Prostate gland (tissue), 2 donors: ENCODE data around the gene KLF9. TPM values are rescaled to one million over a fixed set of nuclear protein-coding genes. Genes with fewer than 3 reads are reported as not detected.
A peak's percentile ranks its signal among the peaks of the same experiment; 100 is the strongest.

Experiments
- DNase-seq: peaks from one replicate; pipeline ENCODE4 v3.0.0-alpha.2; 2019; ENCODE audit warnings: low spot score
- H3K27ac ChIP-seq, 2 donors: fragments of 200-600 bp; sonication (generic); 2 replicates each; pipeline ENCODE4 v1.5.1; 2017 to 2019
- H3K27me3 ChIP-seq: fragments of 200-600 bp; sonication (generic); replicated peaks from 2 replicates; pipeline ENCODE4 v1.5.1; 2019; ENCODE audit not compliant: insufficient read depth
- H3K36me3 ChIP-seq, 2 donors: fragments of 200-600 bp; sonication (generic); 1 replicate in 1 of 2; 2 replicates in 1 of 2; pipeline versions ENCODE4 v1.5.1 to v1.8.1; 2017 to 2019
- H3K4me1 ChIP-seq: fragments of 200-600 bp; sonication (generic); replicated peaks from 2 replicates; pipeline ENCODE4 v1.5.1; 2019
- H3K4me3 ChIP-seq, 2 donors: fragments of 200-600 bp; sonication (generic); 2 replicates each; pipeline ENCODE4 v1.5.1; 2017 to 2019
- H3K9me3 ChIP-seq: fragments of 200-600 bp; sonication (generic); 2 replicates; pipeline ENCODE4 v1.5.1; 2017
- CTCF ChIP-seq, 4 experiments: fragments of 200-600 bp in 2 of 4; fragments of 450-650 bp in 2 of 4; sonication (generic) in 2 of 4; IDR thresholded peaks; 1 replicate in 3 of 4; 2 replicates in 1 of 4; pipeline ENCODE4 v1.5.1; 2016 to 2019; ENCODE audit warnings: antibody characterized with exemption in 4 of 4, mild to moderate bottlenecking in 2 of 4, moderate library complexity in 2 of 4
- POLR2A ChIP-seq: fragments of 450-650 bp; IDR thresholded peaks from one replicate; pipeline ENCODE4 v1.6.1; 2016; ENCODE audit warnings: antibody characterized with exemption, mild to moderate bottlenecking
- POLR2AphosphoS5 ChIP-seq: sonication (generic); formaldehyde crosslinking; IDR thresholded peaks from one replicate; pipeline ENCODE4 v1.6.1; 2017; ENCODE audit warnings: antibody characterized with exemption
- WGBS: methylation state at CpG from one replicate; pipeline ENCODE4 v1.1.5; 2018; 5-methylcytosine and 5-hydroxymethylcytosine counted together
- intact Hi-C: fragments of 100-400 bp; cut with DNase I; formaldehyde crosslinking; loops from one replicate; pipeline ENCODE4 v1.14.2; 2022
- total RNA-seq, 2 donors: library from RNA; depleted of rRNA; stranded (reverse); fragments of >200 nt; gene quantifications; one replicate each; pipeline ENCODE4 v1.1.0, GENCODE V29; 2016

Gene KLF9
- total RNA-seq, 2 donors from 2014 or later = 82.9 to 129 TPM

GRCh38 chr9:70448919-70449318 is 34.5 kb upstream of the KLF9 start:
- Histone ChIP-seq H3K36me3 (no peaks in the 10 kb centered on the region), H3K27me3 (no peaks in the 10 kb centered on the region), H3K4me3 (no peak overlapping the region), H3K27ac (no peak overlapping the region), H3K9me3 (no peaks in the 10 kb centered on the region), H3K4me1 (no peaks in the 10 kb centered on the region)
- TF ChIP-seq POLR2AphosphoS5 (no peak), POLR2A (no peak), CTCF (IDR thresholded peaks at IDR 0.05) (no peak)
- no peak for DNase-seq
- 79% methylated on average over 1 of the region's 1 CpG for WGBS
- intact Hi-C loops = no loop called here

GRCh38 chr9:70444904-70445303 is 30.4 kb upstream of the KLF9 start:
- H3K27me3 ChIP-seq = no peaks in the 10 kb centered on the region
- WGBS = 71% methylated on average over 1 of the region's 1 CpG
- no peak overlapping the region for H3K4me3 ChIP-seq
- TF ChIP-seq POLR2AphosphoS5 = no peak
- no peak for TF ChIP-seq CTCF (IDR thresholded peaks at IDR 0.05)
- no peak for TF ChIP-seq POLR2A
- intact Hi-C loops = no loop called here
- no peaks in the 10 kb centered on the region for H3K4me1 ChIP-seq
- H3K36me3 ChIP-seq = no peaks in the 10 kb centered on the region
- DNase-seq = no peak
- H3K27ac ChIP-seq = no peak overlapping the region
- H3K9me3 ChIP-seq = no peaks in the 10 kb centered on the region

- DNase-seq = peak; percentile 35
Measured at GRCh38 chr9:70442328-70442848, 27.9 kb upstream of the KLF9 start.

GRCh38 chr9:70441622-70442021 is 27.2 kb upstream of the KLF9 start:
- TF ChIP-seq CTCF (IDR thresholded peaks at IDR 0.05) (no peak), POLR2A (no peak), POLR2AphosphoS5 (no peak)
- no peak for DNase-seq
- intact Hi-C loops = no loop called here
- H3K4me3 ChIP-seq = no peak overlapping the region
- no peaks in the 10 kb centered on the region for H3K4me1 ChIP-seq
- H3K27ac ChIP-seq = no peak overlapping the region
- no peaks in the 10 kb centered on the region for H3K27me3 ChIP-seq
- H3K36me3 ChIP-seq = no peaks in the 10 kb centered on the region
- no peaks in the 10 kb centered on the region for H3K9me3 ChIP-seq

More at GRCh38 chr9:70442328-70442848, 27.9 kb upstream of the KLF9 start:
- intact Hi-C loops = no loop called here
- no peaks in the 10 kb centered on the region for H3K9me3 ChIP-seq
- H3K4me3 ChIP-seq = no peak overlapping the region
- H3K27me3 ChIP-seq = no peaks in the 10 kb centered on the region
- no peak for TF ChIP-seq POLR2AphosphoS5
- no peak for TF ChIP-seq CTCF (IDR thresholded peaks at IDR 0.05)
- TF ChIP-seq POLR2A = no peak
- H3K27ac ChIP-seq = no peak overlapping the region
- 39% methylated on average over 1 of the region's 1 CpG for WGBS
- H3K4me1 ChIP-seq = no peaks in the 10 kb centered on the region
- no peaks in the 10 kb centered on the region for H3K36me3 ChIP-seq

GRCh38 chr9:70439991-70440706 is 25.7 kb upstream of the KLF9 start:
- Histone ChIP-seq H3K36me3 (no peaks in the 10 kb centered on the region), H3K27me3 (no peaks in the 10 kb centered on the region), H3K4me1 (no peaks in the 10 kb centered on the region), H3K9me3 (no peaks in the 10 kb centered on the region), H3K27ac (peak overlapping the region in 1 of 2 donors; percentile 70), H3K4me3 (no peak overlapping the region)
- WGBS = 36% methylated on average over 5 of the region's 5 CpGs
- intact Hi-C loops = no loop called here
- no peak for TF ChIP-seq POLR2A
- TF ChIP-seq POLR2AphosphoS5 = peak; percentile 66
- no peak for DNase-seq
